Suppressor macrophage treated with lipopolysaccharide for 4 hours (primary cell): ENCODE results near the gene B4GALT4.
"Not testable (repeated sequence)": the region's sequence is repeated elsewhere in the genome, so short reads cannot be mapped to it uniquely, and the experiment has no call there.

Experiments
- DNase-seq: peaks from one replicate; pipeline ENCODE4 v3.0.0-alpha.2; 2020

The B4GALT4 gene

GRCh38 chr3:119240591-119241434 lies at the start of gene B4GALT4:
B4GALT4 (minus strand) TSS chr3:119240878; CDS start chr3:119230099, 10,779 bp downstream.
- peak; percentile 90 for DNase-seq

- peak; percentile 66 for DNase-seq
Measured at GRCh38 chr3:119289404-119289770, 48.7 kb upstream of the B4GALT4 start.

- no peak for DNase-seq
Measured at GRCh38 chr3:119288669-119289403, 48.2 kb upstream of the B4GALT4 start.

- DNase-seq, result no peak
Measured at GRCh38 chr3:119279584-119280243, 39.0 kb upstream of the B4GALT4 start.

- no peak for DNase-seq
Measured at GRCh38 chr3:119279101-119279554, 38.5 kb upstream of the B4GALT4 start.

- DNase-seq, result no peak
Measured at GRCh38 chr3:119276680-119277079, 36.0 kb upstream of the B4GALT4 start.

- not testable (repeated sequence) for DNase-seq
Measured at GRCh38 chr3:119270212-119270611, 29.5 kb upstream of the B4GALT4 start.

GRCh38 chr3:119261055-119261454 lies 20.4 kb upstream of the B4GALT4 start:
- DNase-seq, result no peak

GRCh38 chr3:119259821-119260220 lies 19.1 kb upstream of the B4GALT4 start:
- no peak for DNase-seq

- peak; percentile 72 for DNase-seq
Measured at GRCh38 chr3:119258915-119259314, 18.2 kb upstream of the B4GALT4 start.

GRCh38 chr3:119257654-119258410 lies 17.2 kb upstream of the B4GALT4 start:
- peak; percentile 12 for DNase-seq

- no peak for DNase-seq
Measured at GRCh38 chr3:119257111-119257510, 16.4 kb upstream of the B4GALT4 start.

GRCh38 chr3:119255214-119255613 lies 14.5 kb upstream of the B4GALT4 start:
- DNase-seq, result no peak

GRCh38 chr3:119245778-119246177 lies 5.1 kb upstream of the B4GALT4 start:
- DNase-seq, result no peak

- no peak for DNase-seq
Measured at GRCh38 chr3:119243712-119244111, 3.0 kb upstream of the B4GALT4 start.

GRCh38 chr3:119243058-119243529 lies 2.4 kb upstream of the B4GALT4 start:
- not testable (repeated sequence) for DNase-seq

GRCh38 chr3:119242387-119243057 lies 1.8 kb upstream of the B4GALT4 start:
- not testable (repeated sequence) for DNase-seq

- DNase-seq, result no peak
Measured at GRCh38 chr3:119240101-119240590, 532 bp downstream of the B4GALT4 start.

GRCh38 chr3:119239206-119239820 lies 1.4 kb downstream of the B4GALT4 start:
- DNase-seq, result no peak

GRCh38 chr3:119238363-119238762 lies 2.3 kb downstream of the B4GALT4 start:
- DNase-seq, result peak; percentile 20

GRCh38 chr3:119237299-119237698 lies 3.4 kb downstream of the B4GALT4 start:
- no peak for DNase-seq
